ENCODE measurements around the gene P3H1.

P3H1 gene

DNA sequence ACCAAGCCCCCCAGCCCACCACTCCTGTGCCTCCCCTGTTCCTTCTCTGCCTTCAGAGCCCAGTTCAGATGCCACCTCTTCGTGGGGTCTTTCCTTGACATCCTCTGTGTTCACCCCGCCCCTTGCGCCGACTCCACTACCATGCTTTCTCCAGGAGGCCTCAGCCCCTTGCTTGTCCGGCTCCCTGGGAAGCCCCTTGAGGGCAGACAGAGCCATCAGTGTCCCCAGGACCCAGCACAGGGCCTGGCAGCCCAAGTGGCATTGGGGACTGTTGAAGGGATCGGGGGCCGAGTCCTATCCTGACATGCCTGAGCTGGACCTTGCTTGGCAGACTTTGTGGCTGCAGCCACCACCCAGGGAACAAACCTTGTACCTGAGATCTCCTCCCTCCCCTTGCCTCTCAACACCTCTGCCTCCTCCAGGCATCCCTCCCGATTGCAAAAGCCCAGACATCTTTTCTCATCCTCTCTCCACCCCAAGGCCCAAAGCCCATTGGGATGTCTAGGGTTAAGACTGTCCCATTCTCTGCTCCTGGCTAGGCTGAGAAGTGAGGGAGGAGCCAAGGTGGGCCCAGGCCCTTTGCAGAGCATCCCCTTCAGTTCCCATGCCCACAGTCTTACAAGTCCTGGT lies 30.1 kb downstream of the P3H1 start:
- Histone ChIP-seq H3K9me3 (ENCODE audit: control insufficient read depth, insufficient read depth, low read depth, low read length) (no peaks in the 10 kb centered on the region), H3K9ac (ENCODE audit: low read length) (no peak overlapping the region), H3K27ac (ENCODE audit: low read depth, low read length) (no peak overlapping the region), H3K27me3 (ENCODE audit: control insufficient read depth, insufficient read depth, low read length) (no peaks in the 10 kb centered on the region), H3K4me3 (ENCODE audit: low read depth, low read length) (no peak overlapping the region), H3K36me3 (ENCODE audit: control insufficient read depth, insufficient read depth, low read length) (no peaks in the 10 kb centered on the region), H3K4me1 (ENCODE audit: control insufficient read depth, insufficient read depth, low read length) (peaks cover 42% of the 10 kb centered on the region)

DNA sequence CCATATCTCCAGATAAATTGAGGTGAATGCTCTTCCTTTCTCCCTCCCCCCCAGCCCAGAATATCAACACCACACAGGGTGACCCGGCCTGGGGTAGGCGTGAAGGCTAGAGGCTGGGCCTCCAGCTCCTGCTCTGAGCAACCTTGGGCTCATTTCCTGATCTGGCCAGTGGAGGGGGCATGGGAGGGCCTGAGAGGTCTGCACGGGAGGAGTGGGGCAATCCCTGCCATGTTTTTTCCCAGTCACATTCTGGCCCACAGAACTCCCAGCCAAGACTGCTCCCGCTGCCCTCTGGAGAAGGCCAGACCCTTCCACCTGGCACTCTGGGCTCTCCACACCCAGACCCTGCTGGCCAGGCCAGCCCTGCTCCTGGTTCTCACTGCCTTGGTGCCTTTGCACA lies 30.7 kb downstream of the P3H1 start:
- no peak overlapping the region for H3K4me3 ChIP-seq (ENCODE audit: low read depth, low read length)
- H3K4me1 ChIP-seq (ENCODE audit: control insufficient read depth, insufficient read depth, low read length) = peaks cover 41% of the 10 kb centered on the region
- H3K9ac ChIP-seq (ENCODE audit: low read length) = no peak overlapping the region
- H3K9me3 ChIP-seq (ENCODE audit: control insufficient read depth, insufficient read depth, low read depth, low read length) = no peaks in the 10 kb centered on the region
- no peaks in the 10 kb centered on the region for H3K27me3 ChIP-seq (ENCODE audit: control insufficient read depth, insufficient read depth, low read length)
- no peaks in the 10 kb centered on the region for H3K36me3 ChIP-seq (ENCODE audit: control insufficient read depth, insufficient read depth, low read length)
- no peak overlapping the region for H3K27ac ChIP-seq (ENCODE audit: low read depth, low read length)

DNA sequence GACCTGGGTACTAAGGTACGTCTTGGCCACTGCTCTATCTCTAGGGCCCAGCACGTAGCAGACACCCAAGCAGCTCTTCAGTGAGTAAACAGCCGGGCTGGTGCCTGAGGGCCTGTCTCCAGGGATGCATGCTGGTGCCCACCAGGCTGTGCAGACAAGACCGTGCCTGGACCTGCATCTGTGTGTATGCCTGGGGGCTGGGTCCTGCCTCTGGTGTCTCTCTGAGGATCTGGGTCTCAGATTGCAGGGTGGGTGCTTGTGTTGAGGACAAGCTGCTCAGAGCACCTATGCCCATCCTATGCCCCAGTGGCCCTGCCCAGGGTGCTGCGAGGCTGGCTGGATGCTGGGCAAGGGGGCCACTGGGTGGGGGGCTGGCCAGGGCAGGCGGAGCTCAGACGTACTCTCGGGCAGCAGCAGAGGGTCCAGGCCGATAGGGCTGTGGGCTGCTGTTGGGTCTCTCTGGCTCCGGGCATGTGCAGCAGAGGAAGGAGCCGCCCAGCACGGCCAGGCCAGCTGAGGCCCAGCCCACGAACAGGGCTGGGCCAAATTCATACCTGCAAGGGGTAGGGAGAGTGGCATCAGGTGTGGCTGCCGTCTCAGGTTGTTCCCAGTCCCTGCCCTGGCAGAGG lies 31.2 kb downstream of the P3H1 start:
- H3K9ac ChIP-seq (ENCODE audit: low read length) = no peak overlapping the region

DNA sequence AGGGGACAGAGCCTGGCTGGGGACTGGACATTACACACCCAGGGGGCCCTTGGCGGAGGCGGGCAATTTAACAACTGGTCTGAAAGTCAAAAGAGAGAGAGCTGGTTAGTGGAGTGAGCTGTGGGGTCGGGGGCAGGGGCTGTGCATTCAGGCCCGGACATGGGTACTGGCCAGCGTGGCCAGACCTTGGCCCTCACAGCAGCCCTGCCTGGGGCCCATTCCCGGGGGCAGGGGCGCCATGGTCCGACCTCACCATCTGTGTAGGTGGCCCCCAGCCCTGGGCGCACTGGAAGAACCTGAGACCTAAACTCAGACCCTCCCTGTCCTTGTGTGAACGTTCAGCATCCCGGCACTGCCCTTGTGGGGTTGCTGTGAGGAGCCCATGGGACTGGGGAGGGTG lies 31.8 kb downstream of the P3H1 start:
- Histone ChIP-seq H3K36me3 (ENCODE audit: control insufficient read depth, insufficient read depth, low read length) (no peaks in the 10 kb centered on the region), H3K27ac (ENCODE audit: low read depth, low read length) (no peak overlapping the region), H3K4me1 (ENCODE audit: control insufficient read depth, insufficient read depth, low read length) (peaks cover 37% of the 10 kb centered on the region), H3K27me3 (ENCODE audit: control insufficient read depth, insufficient read depth, low read length) (no peaks in the 10 kb centered on the region), H3K9ac (ENCODE audit: low read length) (no peak overlapping the region), H3K9me3 (ENCODE audit: control insufficient read depth, insufficient read depth, low read depth, low read length) (no peaks in the 10 kb centered on the region), H3K4me3 (ENCODE audit: low read depth, low read length) (no peak overlapping the region)

More for the DNA sequence above, 31.2 kb downstream of the P3H1 start:
- Histone ChIP-seq H3K36me3 (ENCODE audit: control insufficient read depth, insufficient read depth, low read length) (no peaks in the 10 kb centered on the region), H3K27me3 (ENCODE audit: control insufficient read depth, insufficient read depth, low read length) (no peaks in the 10 kb centered on the region), H3K4me3 (ENCODE audit: low read depth, low read length) (no peak overlapping the region), H3K9me3 (ENCODE audit: control insufficient read depth, insufficient read depth, low read depth, low read length) (no peaks in the 10 kb centered on the region), H3K27ac (ENCODE audit: low read depth, low read length) (no peak overlapping the region), H3K4me1 (ENCODE audit: control insufficient read depth, insufficient read depth, low read length) (peaks cover 42% of the 10 kb centered on the region)

DNA sequence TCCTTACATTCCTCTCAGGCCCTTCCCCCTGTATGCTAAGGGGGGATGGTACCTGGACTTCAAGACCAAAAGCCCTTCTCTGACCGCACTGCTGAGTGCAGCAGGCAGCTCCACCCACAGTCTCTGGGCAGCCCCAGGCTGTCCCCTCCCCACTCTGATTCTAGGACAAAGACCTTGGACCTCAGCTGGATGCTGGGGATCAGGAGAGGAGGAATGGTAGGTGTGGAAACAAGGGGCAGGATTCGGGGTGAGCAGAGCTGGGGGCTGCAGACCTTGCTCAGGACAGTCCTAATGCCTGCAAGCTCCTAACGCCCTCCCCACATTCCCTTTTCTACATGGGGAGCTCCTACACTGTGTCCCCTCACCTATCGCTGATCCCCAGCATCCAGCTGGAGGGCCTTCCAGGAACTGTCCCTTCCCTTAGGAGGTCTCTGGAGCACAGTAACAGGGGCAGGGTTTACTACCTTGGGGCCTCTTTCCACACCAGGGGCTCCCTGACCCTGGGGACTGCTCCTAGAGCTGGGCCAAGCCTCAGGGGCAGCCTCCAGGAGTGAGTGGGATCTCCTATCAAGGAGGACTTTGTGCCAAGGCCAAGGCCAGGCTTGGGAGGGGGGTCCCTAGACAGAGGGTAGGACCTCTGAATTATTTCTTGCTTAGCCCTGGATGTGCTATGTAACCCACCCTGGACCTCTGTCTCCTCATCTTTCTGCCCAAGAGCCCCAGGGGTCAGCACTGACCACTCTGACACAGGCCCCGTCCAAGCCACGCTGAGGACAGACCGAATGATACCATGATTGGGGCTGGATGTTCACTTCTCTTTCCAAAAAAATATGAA lies 32.4 kb downstream of the P3H1 start:
- no peak overlapping the region for H3K27ac ChIP-seq (ENCODE audit: low read depth, low read length)
- H3K9ac ChIP-seq (ENCODE audit: low read length) = no peak overlapping the region
- H3K9me3 ChIP-seq (ENCODE audit: control insufficient read depth, insufficient read depth, low read depth, low read length) = no peaks in the 10 kb centered on the region
- no peak overlapping the region for H3K4me3 ChIP-seq (ENCODE audit: low read depth, low read length)
- H3K36me3 ChIP-seq (ENCODE audit: control insufficient read depth, insufficient read depth, low read length) = no peaks in the 10 kb centered on the region
- peaks cover 31% of the 10 kb centered on the region for H3K4me1 ChIP-seq (ENCODE audit: control insufficient read depth, insufficient read depth, low read length)
- no peaks in the 10 kb centered on the region for H3K27me3 ChIP-seq (ENCODE audit: control insufficient read depth, insufficient read depth, low read length)

DNA sequence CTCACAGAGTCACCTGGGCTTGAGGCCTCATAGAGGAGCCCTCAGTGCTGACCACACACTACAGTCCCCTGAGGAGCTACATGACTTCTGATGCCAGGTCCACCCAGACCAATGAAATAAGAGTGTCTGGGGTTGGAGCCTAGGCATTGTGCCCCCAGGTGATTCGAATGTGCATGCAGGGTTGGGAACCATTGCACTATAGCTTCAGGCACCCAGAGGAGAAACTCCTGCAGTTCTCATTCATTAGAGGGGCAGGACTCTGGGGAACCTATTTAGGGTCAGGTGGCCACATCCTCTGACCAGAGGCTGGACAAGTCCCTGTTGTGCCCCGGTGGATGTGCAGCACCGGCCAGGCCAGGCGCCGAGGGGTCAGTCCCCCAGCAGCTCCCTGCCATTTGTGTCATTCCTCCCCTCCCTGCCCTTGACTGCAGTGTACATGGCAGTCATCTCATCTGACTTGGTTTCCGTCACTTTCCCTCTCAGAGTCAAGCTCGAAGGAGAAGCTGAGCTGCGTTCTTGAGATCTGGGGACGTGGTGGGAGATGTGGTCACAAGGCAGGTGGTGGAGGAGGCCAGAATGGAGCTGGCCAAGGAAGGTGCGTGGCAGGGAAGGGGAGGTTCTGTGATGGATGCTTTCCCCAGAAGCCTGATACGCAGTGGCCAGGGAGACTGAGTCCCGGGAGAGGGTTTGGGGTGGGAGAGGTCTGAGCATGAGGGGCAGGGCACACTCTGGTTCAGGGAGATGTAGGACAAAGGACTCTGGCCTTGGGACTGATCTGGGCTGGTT lies 33.2 kb downstream of the P3H1 start:
- H3K9me3 ChIP-seq (ENCODE audit: control insufficient read depth, insufficient read depth, low read depth, low read length) = no peaks in the 10 kb centered on the region
- no peak overlapping the region for H3K27ac ChIP-seq (ENCODE audit: low read depth, low read length)
- H3K9ac ChIP-seq (ENCODE audit: low read length) = no peak overlapping the region
- H3K27me3 ChIP-seq (ENCODE audit: control insufficient read depth, insufficient read depth, low read length) = no peaks in the 10 kb centered on the region
- H3K4me1 ChIP-seq (ENCODE audit: control insufficient read depth, insufficient read depth, low read length) = peaks cover 23% of the 10 kb centered on the region
- no peaks in the 10 kb centered on the region for H3K36me3 ChIP-seq (ENCODE audit: control insufficient read depth, insufficient read depth, low read length)
- H3K4me3 ChIP-seq (ENCODE audit: low read depth, low read length) = no peak overlapping the region

DNA sequence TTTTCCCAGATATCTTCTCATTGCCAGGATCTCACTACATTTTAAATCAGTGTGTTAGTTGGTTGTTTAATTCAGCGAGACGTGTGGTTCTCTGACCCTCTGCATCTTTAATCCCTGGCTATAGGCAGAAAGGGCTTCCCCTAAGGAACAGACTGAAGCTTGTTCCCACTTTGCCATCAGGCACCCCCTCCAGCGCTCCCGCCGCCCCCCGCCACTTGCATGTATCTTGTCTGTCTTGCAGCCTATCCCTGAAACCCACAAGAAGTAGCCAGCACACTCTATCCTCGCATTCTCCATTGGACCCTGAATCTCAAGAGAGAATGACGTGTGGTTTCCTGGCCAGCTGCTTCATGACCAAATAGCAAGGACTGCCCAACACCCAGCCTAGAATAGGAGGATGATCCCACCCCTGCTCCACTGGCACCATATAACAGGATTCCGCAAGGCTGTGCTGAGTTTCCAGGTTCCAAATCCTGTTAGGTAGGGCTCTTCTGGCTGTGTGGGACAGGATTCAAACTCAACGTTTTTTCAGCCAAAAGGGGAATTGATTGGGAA lies 34.6 kb downstream of the P3H1 start:
- Histone ChIP-seq H3K36me3 (ENCODE audit: control insufficient read depth, insufficient read depth, low read length) (no peaks in the 10 kb centered on the region), H3K27me3 (ENCODE audit: control insufficient read depth, insufficient read depth, low read length) (no peaks in the 10 kb centered on the region), H3K27ac (ENCODE audit: low read depth, low read length) (no peak overlapping the region), H3K4me1 (ENCODE audit: control insufficient read depth, insufficient read depth, low read length) (peaks cover 23% of the 10 kb centered on the region), H3K4me3 (ENCODE audit: low read depth, low read length) (no peak overlapping the region), H3K9me3 (ENCODE audit: control insufficient read depth, insufficient read depth, low read depth, low read length) (no peaks in the 10 kb centered on the region), H3K9ac (ENCODE audit: low read length) (no peak overlapping the region)

DNA sequence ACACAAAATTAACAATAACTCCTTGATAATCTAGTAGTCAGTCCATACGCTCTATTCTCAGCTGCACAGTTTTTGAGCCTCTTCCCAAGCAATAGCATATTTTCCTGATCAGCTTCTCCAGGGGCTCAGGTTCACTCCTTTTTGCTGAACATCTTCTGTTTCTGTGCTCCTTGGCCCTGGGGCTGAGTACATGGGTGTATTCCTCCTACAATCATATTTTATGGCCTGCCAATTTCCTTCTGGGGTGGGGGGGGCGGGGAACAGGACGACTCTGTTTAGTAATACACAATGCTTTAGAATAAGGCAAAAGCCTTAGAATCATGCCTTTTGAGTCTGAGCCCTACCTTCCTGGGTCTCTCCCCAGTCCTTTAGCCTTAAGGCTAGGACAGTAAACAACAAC lies 35.2 kb downstream of the P3H1 start:
- no peak overlapping the region for H3K27ac ChIP-seq (ENCODE audit: low read depth, low read length)
- H3K4me3 ChIP-seq (ENCODE audit: low read depth, low read length) = no peak overlapping the region
- no peak overlapping the region for H3K9ac ChIP-seq (ENCODE audit: low read length)
- H3K9me3 ChIP-seq (ENCODE audit: control insufficient read depth, insufficient read depth, low read depth, low read length) = no peaks in the 10 kb centered on the region
- no peaks in the 10 kb centered on the region for H3K27me3 ChIP-seq (ENCODE audit: control insufficient read depth, insufficient read depth, low read length)
- no peaks in the 10 kb centered on the region for H3K36me3 ChIP-seq (ENCODE audit: control insufficient read depth, insufficient read depth, low read length)
- peaks cover 23% of the 10 kb centered on the region for H3K4me1 ChIP-seq (ENCODE audit: control insufficient read depth, insufficient read depth, low read length)

DNA sequence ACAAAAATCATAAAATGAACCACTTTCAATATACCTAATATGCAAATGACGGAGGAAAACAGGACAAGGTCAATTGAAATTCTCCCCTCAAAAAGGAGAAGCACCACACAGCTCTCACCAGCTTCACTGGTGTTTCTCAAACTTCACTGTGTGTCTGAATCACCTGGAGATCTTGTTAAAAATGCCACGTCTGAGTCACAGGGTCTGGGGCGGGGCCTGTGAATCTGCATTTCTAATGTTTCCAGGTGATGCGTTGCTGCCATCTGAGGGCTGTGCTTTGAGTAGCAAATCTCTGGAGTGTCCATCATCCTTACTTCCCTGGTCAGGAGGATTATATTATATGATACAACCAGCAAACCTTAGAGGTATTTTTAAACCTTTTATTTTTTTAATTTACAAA lies 35.8 kb downstream of the P3H1 start:
- Histone ChIP-seq H3K9me3 (ENCODE audit: control insufficient read depth, insufficient read depth, low read depth, low read length) (no peaks in the 10 kb centered on the region), H3K4me3 (ENCODE audit: low read depth, low read length) (no peak overlapping the region), H3K27ac (ENCODE audit: low read depth, low read length) (no peak overlapping the region), H3K4me1 (ENCODE audit: control insufficient read depth, insufficient read depth, low read length) (peaks cover 20% of the 10 kb centered on the region), H3K36me3 (ENCODE audit: control insufficient read depth, insufficient read depth, low read length) (no peaks in the 10 kb centered on the region), H3K9ac (ENCODE audit: low read length) (no peak overlapping the region), H3K27me3 (ENCODE audit: control insufficient read depth, insufficient read depth, low read length) (no peaks in the 10 kb centered on the region)

DNA sequence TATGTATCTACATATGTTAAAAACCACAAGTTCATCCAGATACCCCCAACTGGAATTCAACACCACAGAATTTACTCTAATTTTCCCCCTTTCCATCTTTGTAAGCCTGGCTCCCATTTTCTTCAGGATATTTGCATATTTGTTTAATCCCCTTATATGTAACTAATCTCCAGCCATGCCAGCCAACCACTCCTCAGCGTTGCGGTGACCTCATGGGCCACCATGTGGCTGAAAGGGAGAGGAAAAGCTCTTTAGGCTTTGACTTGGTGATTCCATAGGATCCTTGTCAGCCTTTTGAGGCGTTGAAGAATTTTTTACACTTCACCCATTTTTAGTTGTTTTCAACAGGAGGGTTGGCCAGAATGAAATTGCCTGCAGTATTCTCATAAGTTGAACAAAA lies 36.8 kb downstream of the P3H1 start:
- no peak overlapping the region for H3K9ac ChIP-seq (ENCODE audit: low read length)
- no peak overlapping the region for H3K27ac ChIP-seq (ENCODE audit: low read depth, low read length)
- no peaks in the 10 kb centered on the region for H3K9me3 ChIP-seq (ENCODE audit: control insufficient read depth, insufficient read depth, low read depth, low read length)

More for the DNA sequence above, 36.8 kb downstream of the P3H1 start:
- Histone ChIP-seq H3K27me3 (ENCODE audit: control insufficient read depth, insufficient read depth, low read length) (no peaks in the 10 kb centered on the region), H3K4me3 (ENCODE audit: low read depth, low read length) (no peak overlapping the region), H3K36me3 (ENCODE audit: control insufficient read depth, insufficient read depth, low read length) (no peaks in the 10 kb centered on the region), H3K4me1 (ENCODE audit: control insufficient read depth, insufficient read depth, low read length) (peaks cover 20% of the 10 kb centered on the region)

Data from HUES6 (cell line).